B cell (primary cell): ENCODE measurements around the gene SRBD1. TPM values are rescaled to one million over a fixed set of nuclear protein-coding genes. Genes with fewer than 3 reads are reported as not detected.

ENCODE experiments used
- ATAC-seq: fragments of 200-7000 bp; cut with Tn5 transposase; one replicate; pipeline ENCODE4 v1.10.0; 2021; ENCODE audit warnings: low read depth, mild to moderate bottlenecking, moderate number of reproducible peaks, moderate library complexity
- CTCF ChIA-PET: fragments of 350-600 bp; sonication (Branson Sonifier 250); formaldehyde crosslinking; loops from one replicate; lab custom pipeline; 2021; ENCODE audit warnings: antibody characterized with exemption, inconsistent platforms; lab: Charles Lee
- POLR2A ChIA-PET: fragments of 350-600 bp; sonication (Branson Sonifier 250); formaldehyde crosslinking; loops from one replicate; lab custom pipeline; 2021; ENCODE audit warnings: antibody characterized with exemption; lab: Charles Lee
- DNase-seq: peaks from one replicate; pipeline ENCODE4 v3.0.0; 2013
- H2AFZ ChIP-seq: 2 replicates; pipeline ENCODE4 v1.6.1; 2012; ENCODE audit warnings: mild to moderate bottlenecking, low read depth, low read length; ENCODE audit not compliant: insufficient read depth, poor library complexity, severe bottlenecking
- H3K27ac ChIP-seq, 2 donors: 1 replicate in 1 of 2; 2 replicates in 1 of 2; pipeline ENCODE4 v1.5.1; 2012 to 2013; ENCODE audit warnings: low read length in 2 of 2, mild to moderate bottlenecking in 2 of 2, moderate library complexity in 1 of 2
- H3K27me3 ChIP-seq, 4 experiments: fragments of 200-600 bp in 1 of 4; sonication (generic) in 1 of 4; replicated peaks in 1 of 4; 1 replicate in 2 of 4; 2 replicates in 2 of 4; pipeline versions ENCODE4 v1.6.1 to v1.7.0; 2013 to 2016; ENCODE audit warnings: low read length in 3 of 4, mild to moderate bottlenecking in 2 of 4, mixed read lengths in 1 of 4, moderate library complexity in 1 of 4; ENCODE audit not compliant: insufficient read depth in 4 of 4, control insufficient read depth in 3 of 4; ENCODE audit errors: control extremely low read depth in 1 of 4
- H3K36me3 ChIP-seq, 2 experiments: replicated peaks in 1 of 2; 1 replicate in 1 of 2; 2 replicates in 1 of 2; pipeline versions ENCODE4 v1.6.1 to v1.7.1; 2013; ENCODE audit warnings: low read length in 1 of 2; ENCODE audit not compliant: insufficient read depth in 2 of 2, control insufficient read depth in 1 of 2; ENCODE audit errors: control extremely low read depth in 1 of 2, extremely low read depth in 1 of 2
- H3K4me1 ChIP-seq, 2 donors: fragments of 200-600 bp in 1 of 2; sonication (generic) in 1 of 2; 1 replicate in 1 of 2; 2 replicates in 1 of 2; pipeline versions ENCODE4 v1.5.1 to v1.6.1; 2013 to 2017; ENCODE audit warnings: low read length in 2 of 2; ENCODE audit not compliant: control insufficient read depth in 2 of 2, insufficient read depth in 2 of 2
- H3K4me2 ChIP-seq: replicated peaks from 2 replicates; pipeline ENCODE3; 2012; ENCODE audit warnings: mild to moderate bottlenecking, low read depth, low read length; ENCODE audit not compliant: poor library complexity, severe bottlenecking
- H3K4me3 ChIP-seq, 5 experiments: fragments of 200-600 bp in 1 of 5; sonication (generic) in 1 of 5; 1 replicate in 3 of 5; 2 replicates in 2 of 5; pipeline versions ENCODE4 v1.5.1 to v1.7.0; 2011 to 2016; ENCODE audit warnings: low read length in 4 of 5, mild to moderate bottlenecking in 4 of 5, low read depth in 2 of 5, control low read depth in 1 of 5, moderate library complexity in 1 of 5; ENCODE audit not compliant: insufficient read depth in 1 of 5; ENCODE audit errors: control extremely low read depth in 1 of 5, extremely low read depth in 1 of 5
- H3K79me2 ChIP-seq: fragments of 200-600 bp; sonication (generic); one replicate; pipeline ENCODE4 v1.6.0; 2016; ENCODE audit warnings: low read length; ENCODE audit not compliant: control insufficient read depth, insufficient read depth
- H3K9ac ChIP-seq: fragments of 200-600 bp; sonication (generic); 2 replicates; pipeline ENCODE4 v1.6.1; 2017; ENCODE audit warnings: mild to moderate bottlenecking, low read length, moderate library complexity
- H3K9me3 ChIP-seq, 3 donors: one replicate each; pipeline versions ENCODE4 v1.6.1 to v1.7.1; 2013; ENCODE audit warnings: low read length in 2 of 3; ENCODE audit not compliant: control insufficient read depth in 2 of 3, insufficient read depth in 1 of 3; ENCODE audit errors: control extremely low read depth in 1 of 3
- H4K20me1 ChIP-seq: 2 replicates; pipeline ENCODE4 v1.6.0; 2012; ENCODE audit warnings: mild to moderate bottlenecking, low read length; ENCODE audit not compliant: insufficient read depth, control insufficient read depth, poor library complexity, severe bottlenecking
- H3K27ac Mint-ChIP-seq: one replicate; pipeline ENCODE4 v1.8.0; 2021; ENCODE audit warnings: mixed read lengths
- H3K27me3 Mint-ChIP-seq: one replicate; pipeline ENCODE4 v1.8.0; 2021; ENCODE audit warnings: mixed read lengths
- H3K4me1 Mint-ChIP-seq: one replicate; pipeline ENCODE4 v1.8.0; 2021; ENCODE audit warnings: mixed read lengths
- H3K4me3 Mint-ChIP-seq: one replicate; pipeline ENCODE4 v1.8.0; 2021; ENCODE audit warnings: mixed read lengths
- H3K9me3 Mint-ChIP-seq: one replicate; pipeline ENCODE4 v1.8.0; 2022; ENCODE audit warnings: mixed read lengths; ENCODE audit not compliant: insufficient read depth
- EZH2 ChIP-seq: IDR thresholded peaks from 2 replicates; pipeline ENCODE4 v1.6.1; 2012; ENCODE audit warnings: borderline replicate concordance, low read depth, mild to moderate bottlenecking, moderate library complexity, low read length; ENCODE audit not compliant: insufficient read depth, poor library complexity, severe bottlenecking
- WGBS: methylation state at CpG from one replicate; pipeline ENCODE4 v1.1.5; 2013; ENCODE audit warnings: missing lambda C conversion rate; ENCODE audit not compliant: insufficient coverage; 5-methylcytosine and 5-hydroxymethylcytosine counted together
- intact Hi-C: fragments of 100-400 bp; cut with micrococcal nuclease; formaldehyde crosslinking; loops from one replicate; pipeline ENCODE4 v1.10.0; 2022
- polyA plus RNA-seq: library from polyadenylated mRNA; depleted of rRNA; stranded (reverse); fragments of >200 nt; gene quantifications from 2 replicates; pipeline ENCODE4 v1.2.3, GENCODE V29; 2012
- total RNA-seq, 2 donors: library from RNA; stranded (reverse); fragments of 120-200 nt in 1 of 2; gene quantifications; 1 replicate in 1 of 2; 2 replicates in 1 of 2; pipeline versions ENCODE4 v1.2.3 to v1.2.4, GENCODE V29; 2013 to 2022
- TF ChIP-seq, protein P1 (sequence below): fragments of 200-600 bp; IDR thresholded peaks from one replicate; pipeline ENCODE4 v1.8.0; 2022; ENCODE audit warnings: antibody characterized with exemption, mild to moderate bottlenecking

The SRBD1 gene
- total and polyA plus RNA-seq, 2 donors (not counting 1 experiment from before 2014, with no cell fraction given): 6.2 to 27.1 TPM

DNA sequence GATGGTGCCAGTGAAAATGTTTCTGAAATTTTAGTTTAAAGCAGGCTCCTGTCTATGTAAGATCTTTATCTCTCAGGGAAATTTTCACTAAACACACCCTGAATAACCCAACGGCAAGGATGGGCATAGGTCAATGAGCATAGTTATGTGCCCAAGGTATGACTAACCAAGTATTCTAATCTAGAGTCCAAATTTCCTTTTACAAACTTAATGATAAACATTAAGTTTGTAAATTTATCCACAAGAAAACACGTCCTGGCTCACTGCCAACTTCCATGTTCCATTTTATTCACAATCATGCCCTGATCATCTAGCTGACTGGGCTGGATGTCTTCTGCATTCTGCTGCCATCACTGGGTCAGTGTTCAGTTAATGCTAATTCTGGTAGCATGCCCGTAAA lies 151.2 kb downstream of the SRBD1 start:
- intact Hi-C loops: no loop called here
- no peaks in the 10 kb centered on the region for H3K9me3 Mint-ChIP-seq
- no peaks in the 10 kb centered on the region for H3K79me2 ChIP-seq
- H3K27me3 ChIP-seq: no peaks in the 10 kb centered on the region
- H3K27ac ChIP-seq: no peak overlapping the region
- no peak overlapping the region for H3K4me2 ChIP-seq
- no peaks in the 10 kb centered on the region for H3K4me1 ChIP-seq
- ATAC-seq: no peak
- H3K4me1 Mint-ChIP-seq: no peaks in the 10 kb centered on the region
- no peaks in the 10 kb centered on the region for H3K9me3 ChIP-seq
- POLR2A ChIA-PET: no interaction called here
- no peak for DNase-seq
- no CpG with 5 or more reads among the region's 3 CpGs for WGBS
- no peak overlapping the region for H3K4me3 ChIP-seq
- H4K20me1 ChIP-seq: no peaks in the 10 kb centered on the region
- no peak overlapping the region for H3K4me3 Mint-ChIP-seq
- no peaks in the 10 kb centered on the region for H3K27me3 Mint-ChIP-seq
- H3K9ac ChIP-seq: no peak overlapping the region
- H3K36me3 ChIP-seq: no peaks in the 10 kb centered on the region
- no peak overlapping the region for H2AFZ ChIP-seq
- no peak overlapping the region for H3K27ac Mint-ChIP-seq
- no peak for TF ChIP-seq EZH2
- TF ChIP-seq, protein P1, sequence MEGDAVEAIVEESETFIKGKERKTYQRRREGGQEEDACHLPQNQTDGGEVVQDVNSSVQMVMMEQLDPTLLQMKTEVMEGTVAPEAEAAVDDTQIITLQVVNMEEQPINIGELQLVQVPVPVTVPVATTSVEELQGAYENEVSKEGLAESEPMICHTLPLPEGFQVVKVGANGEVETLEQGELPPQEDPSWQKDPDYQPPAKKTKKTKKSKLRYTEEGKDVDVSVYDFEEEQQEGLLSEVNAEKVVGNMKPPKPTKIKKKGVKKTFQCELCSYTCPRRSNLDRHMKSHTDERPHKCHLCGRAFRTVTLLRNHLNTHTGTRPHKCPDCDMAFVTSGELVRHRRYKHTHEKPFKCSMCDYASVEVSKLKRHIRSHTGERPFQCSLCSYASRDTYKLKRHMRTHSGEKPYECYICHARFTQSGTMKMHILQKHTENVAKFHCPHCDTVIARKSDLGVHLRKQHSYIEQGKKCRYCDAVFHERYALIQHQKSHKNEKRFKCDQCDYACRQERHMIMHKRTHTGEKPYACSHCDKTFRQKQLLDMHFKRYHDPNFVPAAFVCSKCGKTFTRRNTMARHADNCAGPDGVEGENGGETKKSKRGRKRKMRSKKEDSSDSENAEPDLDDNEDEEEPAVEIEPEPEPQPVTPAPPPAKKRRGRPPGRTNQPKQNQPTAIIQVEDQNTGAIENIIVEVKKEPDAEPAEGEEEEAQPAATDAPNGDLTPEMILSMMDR: no peak
- CTCF ChIA-PET: no interaction called here

DNA sequence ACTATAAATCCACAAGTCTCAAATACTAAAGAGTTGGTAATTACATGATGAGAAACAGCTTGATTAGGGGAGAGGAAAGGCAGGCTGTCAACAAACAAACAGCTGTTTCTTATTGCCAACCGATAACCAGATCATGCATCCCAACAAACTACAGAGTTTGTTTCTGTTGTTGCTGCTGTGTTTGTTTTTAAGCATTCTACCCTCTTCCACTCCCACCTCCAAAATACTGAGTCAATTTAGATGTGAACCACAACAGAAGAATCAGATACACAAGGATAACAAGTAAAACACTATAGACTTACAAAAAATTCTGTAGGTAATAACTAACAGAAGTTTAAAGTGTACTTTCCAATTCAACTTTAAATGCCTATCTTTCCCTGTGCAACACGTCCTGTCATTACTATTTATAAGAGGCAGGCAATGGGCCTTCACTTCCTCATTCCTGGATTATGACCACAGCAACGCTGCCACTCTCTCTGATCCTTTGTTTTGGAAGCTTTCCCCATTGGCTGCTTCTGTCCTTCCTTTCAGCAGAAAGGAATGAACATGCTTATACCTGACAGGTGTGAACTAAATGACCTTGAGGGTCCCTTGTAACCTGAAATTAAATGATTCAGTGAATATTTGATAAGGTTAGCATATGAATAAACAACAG lies 152.0 kb downstream of the SRBD1 start:
- no peak overlapping the region for H3K27ac Mint-ChIP-seq
- no peak overlapping the region for H3K9ac ChIP-seq
- H3K9me3 Mint-ChIP-seq: no peaks in the 10 kb centered on the region
- no peaks in the 10 kb centered on the region for H3K79me2 ChIP-seq
- TF ChIP-seq EZH2: no peak
- TF ChIP-seq, protein P1: no peak
- H3K4me2 ChIP-seq: no peak overlapping the region
- H3K4me3 Mint-ChIP-seq: no peak overlapping the region
- H3K27me3 Mint-ChIP-seq: no peaks in the 10 kb centered on the region
- no peak overlapping the region for H2AFZ ChIP-seq
- no peak overlapping the region for H3K4me3 ChIP-seq
- no peaks in the 10 kb centered on the region for H4K20me1 ChIP-seq
- H3K27ac ChIP-seq: no peak overlapping the region
- no peaks in the 10 kb centered on the region for H3K27me3 ChIP-seq
- no peak for DNase-seq
- H3K9me3 ChIP-seq: no peaks in the 10 kb centered on the region
- intact Hi-C loops: no loop called here
- POLR2A ChIA-PET: no interaction called here
- no peak for ATAC-seq
- no peaks in the 10 kb centered on the region for H3K4me1 ChIP-seq
- no peaks in the 10 kb centered on the region for H3K4me1 Mint-ChIP-seq
- no peaks in the 10 kb centered on the region for H3K36me3 ChIP-seq
- WGBS: 43% methylated on average over 2 of the region's 3 CpGs
- CTCF ChIA-PET: no interaction called here
